ENCODE results near the gene CDK10.
A peak's percentile ranks its signal among the peaks of the same experiment; 100 is the strongest.

The CDK10 gene

DNA sequence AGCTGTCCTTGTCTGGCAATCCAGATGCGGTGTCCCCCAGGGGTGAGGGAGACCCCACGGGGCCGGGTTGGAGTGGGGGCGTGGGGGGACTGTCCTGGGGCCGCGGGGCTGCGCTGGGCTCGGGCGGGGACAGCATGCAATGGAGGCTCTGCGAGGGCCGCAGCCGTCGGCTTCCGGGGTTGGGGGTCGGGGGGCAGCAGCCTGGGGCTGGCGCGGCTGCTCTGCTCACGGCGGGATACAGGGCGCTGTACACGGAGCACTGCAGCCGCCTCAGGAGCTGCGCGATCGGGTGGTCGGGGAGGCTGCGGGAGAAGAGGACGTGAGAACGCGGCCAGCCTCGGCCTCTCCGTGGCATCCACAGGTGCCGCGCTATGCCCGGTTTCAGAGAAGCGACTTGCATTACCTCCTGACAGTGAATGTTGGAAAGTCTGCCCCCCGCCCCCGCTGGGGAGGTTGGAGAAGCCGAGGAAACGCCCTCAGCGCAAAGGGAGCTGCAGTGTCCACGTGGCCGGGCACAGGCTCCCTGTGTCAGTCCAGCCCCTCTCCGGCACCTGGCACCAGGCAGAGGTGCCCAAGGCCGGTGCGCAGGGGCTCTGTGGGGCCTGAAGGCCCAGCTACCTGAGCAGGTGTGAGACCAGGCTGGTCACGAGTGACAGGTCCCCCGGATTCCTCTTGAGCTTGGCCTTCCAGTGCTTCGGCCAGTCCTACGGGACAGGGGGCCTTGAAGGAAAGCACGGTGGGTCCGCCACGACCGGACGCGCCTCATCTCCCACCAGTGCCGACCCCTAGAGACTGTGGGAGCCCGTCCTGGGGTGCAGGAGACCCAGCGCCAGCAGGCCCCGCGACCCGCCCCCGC is 24.4 kb downstream of the CDK10 start:
- H3K4me3 ChIP-seq (ENCODE audit: low read depth, low read length): no peak overlapping the region

GRCh38 chr16:89711601-89712273 is 25.2 kb downstream of the CDK10 start:
- peak overlapping the region; percentile 80 for H3K4me3 ChIP-seq (ENCODE audit: low read depth, low read length)

DNA sequence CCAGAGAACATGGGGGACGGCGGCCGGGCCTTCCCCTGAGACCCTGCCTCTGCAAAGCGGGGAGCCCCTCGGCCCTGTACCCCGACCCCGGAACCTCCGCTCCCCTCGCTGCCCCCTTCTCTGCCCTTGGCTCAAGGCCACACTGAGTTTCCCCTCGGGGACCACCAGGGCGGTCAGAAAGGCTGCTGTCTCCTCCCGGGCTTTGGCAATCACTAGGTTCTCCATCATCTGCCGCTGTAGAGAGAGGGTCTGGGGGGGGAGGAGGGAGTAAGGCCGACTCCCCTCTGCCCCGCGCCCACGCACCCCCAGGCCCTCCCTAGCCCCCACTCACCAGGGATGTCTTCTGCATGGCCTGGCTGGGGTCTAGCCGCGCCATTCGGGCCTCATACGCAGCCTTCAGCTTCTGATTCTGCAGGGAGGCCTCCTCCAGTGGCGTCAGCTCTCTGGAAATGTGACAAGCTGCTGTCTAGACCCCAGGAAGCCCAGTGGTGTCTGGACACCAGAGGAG is 25.8 kb downstream of the CDK10 start:
- peak overlapping the region; percentile 80 for H3K4me3 ChIP-seq (ENCODE audit: low read depth, low read length)

- no peak overlapping the region for H3K4me3 ChIP-seq (ENCODE audit: low read depth, low read length)
Observed at GRCh38 chr16:89716493-89716892, 30.0 kb downstream of the CDK10 start.

DNA sequence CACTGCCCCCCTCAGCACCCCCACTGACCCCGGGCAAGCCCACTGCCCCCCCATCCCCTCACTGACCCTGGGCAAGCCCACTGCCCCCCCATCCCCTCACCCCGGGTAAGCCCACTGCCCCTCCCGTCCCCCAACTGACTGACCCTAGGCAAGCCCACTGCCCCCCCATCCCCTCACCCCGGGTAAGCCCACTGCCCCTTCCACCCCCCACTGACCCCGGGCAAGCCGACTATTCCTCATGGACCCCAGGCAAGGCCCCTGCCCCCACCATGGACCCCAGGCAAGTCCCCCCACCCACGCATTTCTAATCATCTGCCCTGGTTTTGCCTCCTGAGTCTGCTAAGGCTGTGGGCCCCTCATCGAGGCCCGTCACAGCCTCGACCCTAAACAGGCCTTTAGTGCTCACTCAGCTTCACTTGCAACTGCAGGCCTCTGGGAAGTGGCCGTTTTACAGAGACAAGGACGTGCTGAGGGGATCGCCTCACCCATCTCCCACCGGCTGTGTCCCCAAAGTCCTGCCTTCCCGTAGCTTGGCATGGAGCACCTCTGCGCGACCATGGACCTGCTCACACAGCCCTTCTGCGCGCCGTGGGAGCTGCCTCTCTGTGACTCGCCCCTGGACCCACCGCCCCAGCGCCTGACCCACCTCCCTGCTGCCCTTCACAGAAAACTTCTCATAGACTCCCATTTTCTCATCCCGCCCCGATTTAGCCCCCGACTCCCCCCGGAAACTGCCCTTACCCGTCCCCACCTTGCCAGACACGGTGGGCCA is 30.6 kb downstream of the CDK10 start:
- no peak overlapping the region for H3K4me3 ChIP-seq (ENCODE audit: low read depth, low read length)

DNA sequence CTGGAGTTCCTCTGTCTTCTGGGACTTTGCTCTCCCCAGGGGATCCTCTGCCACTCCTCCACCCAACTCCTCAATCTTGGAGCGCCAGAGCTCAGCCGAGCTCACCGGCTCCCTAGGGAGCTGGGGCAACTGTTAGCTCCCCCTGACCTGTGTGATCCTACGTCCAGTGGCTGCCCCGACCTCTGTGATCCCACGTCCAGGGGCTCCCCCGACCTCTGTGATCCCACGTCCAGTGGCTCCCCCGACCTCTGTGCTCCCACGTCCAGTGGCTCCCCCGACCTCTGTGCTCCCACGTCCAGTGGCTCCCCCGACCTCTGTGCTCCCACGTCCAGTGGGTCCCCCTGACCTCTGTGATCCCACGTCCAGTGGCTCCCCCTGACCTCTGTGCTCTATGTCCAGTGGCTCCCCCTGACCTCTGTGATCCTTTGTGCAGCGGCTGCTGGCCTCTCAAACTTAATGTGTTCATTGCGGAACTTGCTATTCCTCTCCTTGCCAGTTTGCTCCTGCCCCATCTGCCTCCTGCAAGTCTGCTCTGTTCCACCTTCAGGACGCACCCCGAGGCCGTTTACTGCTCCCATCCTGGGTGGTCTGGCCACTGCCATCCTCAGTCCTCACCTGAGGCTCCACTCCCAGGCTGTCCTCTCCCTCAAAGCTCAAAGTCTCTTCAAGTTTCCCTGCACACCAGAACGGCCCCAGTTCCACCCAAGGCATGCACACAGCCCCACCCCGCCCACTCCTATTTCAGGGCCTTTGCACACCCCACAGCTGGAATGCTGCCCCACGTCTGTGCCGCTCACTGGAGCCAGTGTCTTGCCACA is 31.4 kb downstream of the CDK10 start:
- H3K4me3 ChIP-seq (ENCODE audit: low read depth, low read length): no peak overlapping the region

GRCh38 chr16:89720551-89720812 is 34.0 kb downstream of the CDK10 start:
- peak overlapping the region; percentile 56 for H3K4me3 ChIP-seq (ENCODE audit: low read depth, low read length)

GRCh38 chr16:89720813-89721545 is 34.5 kb downstream of the CDK10 start, which contains the start of the genes VPS9D1 and ZNF276:
Gene VPS9D1 (minus strand): TSS chr16:89720898. CDS start chr16:89720861, 37 bp downstream.
Gene ZNF276 (plus strand): TSS chr16:89721537. CDS start chr16:89721641, 104 bp downstream.
- peak within 1 kb of the TSS; percentile 56 for H3K4me3 ChIP-seq (ENCODE audit: low read depth, low read length)

GRCh38 chr16:89721546-89722391 is 35.3 kb downstream of the CDK10 start:
- H3K4me3 ChIP-seq (ENCODE audit: low read depth, low read length): peak overlapping the region; percentile 42

GRCh38 chr16:89722392-89723278 is 36.1 kb downstream of the CDK10 start:
- peak overlapping the region; percentile 42 for H3K4me3 ChIP-seq (ENCODE audit: low read depth, low read length)

DNA sequence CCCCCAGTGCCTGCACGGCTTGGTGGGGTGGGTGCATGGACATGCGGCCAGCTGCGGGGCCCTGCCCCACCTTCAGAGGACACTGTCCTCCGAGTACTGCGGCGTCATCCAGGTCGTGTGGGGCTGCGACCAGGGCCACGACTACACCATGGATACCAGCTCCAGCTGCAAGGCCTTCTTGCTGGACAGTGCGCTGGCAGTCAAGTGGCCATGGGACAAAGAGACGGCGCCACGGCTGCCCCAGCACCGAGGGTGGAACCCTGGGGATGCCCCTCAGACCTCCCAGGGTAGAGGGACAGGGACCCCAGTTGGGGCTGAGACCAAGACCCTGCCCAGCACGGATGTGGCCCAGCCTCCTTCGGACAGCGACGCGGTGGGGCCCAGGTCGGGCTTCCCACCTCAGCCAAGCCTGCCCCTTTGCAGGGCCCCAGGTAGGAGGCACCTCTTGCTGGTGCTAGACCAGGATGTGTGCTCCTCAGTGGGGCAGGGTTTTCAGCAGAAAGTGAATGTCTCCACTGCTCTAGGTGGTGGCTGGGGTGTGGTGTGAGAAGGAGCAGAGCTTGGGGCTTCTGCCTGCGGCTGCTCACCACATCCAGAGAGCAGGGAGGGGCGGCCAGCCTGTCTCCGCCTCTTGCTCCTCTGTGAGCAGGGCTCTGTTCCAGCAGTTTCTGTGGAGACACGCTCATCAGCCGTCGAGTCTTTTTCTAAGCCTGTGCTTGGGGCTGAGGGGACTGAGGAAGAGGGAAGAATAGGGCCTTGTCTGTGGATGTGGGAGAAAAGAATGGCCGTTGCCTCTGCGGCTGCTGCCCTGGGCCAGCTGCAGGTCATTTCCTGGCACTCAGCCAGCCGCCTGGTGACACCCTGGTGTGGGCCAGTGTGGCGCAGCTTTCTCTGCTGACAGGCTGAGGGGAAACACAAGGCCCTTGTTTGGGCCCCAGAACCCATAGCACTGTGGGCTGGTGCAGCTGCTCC is 37.1 kb downstream of the CDK10 start:
- no peak overlapping the region for H3K4me3 ChIP-seq (ENCODE audit: low read depth, low read length)

DNA sequence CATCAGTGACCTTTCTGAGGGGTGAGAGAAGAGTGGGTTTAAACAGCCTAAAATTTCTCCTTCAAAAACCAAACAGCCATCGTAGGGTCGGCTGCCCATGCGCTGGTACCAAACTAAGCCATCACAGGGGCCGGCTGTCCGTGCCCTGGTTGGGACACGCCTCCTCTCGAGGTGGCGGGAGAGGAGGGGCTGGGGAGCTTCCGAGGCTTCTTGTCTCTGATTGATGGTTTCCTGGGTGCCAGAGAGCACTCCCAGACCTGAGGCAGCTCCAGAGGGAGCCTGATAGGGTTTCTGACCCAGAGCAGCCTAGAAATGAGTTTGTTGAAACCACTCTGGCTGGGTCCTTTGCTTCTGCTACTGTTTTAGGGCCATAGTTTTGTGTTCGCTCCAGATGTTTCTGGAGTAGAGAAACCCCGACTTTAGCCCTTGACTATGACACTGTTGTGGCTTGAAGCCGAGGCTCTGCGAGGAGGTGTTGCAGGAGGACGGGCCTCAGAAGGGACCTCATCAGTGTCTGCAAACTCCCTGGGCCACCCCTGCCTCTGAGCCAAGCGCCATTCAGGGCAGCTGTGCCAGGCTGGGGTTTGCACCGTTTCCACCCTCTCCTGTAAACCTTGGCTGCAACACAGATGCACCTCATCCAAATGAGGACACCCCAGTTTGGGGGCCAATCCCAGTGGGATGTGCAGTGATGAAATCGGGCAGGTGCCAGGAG is 41.1 kb downstream of the CDK10 start:
- no peak overlapping the region for H3K4me3 ChIP-seq (ENCODE audit: low read depth, low read length)

DNA sequence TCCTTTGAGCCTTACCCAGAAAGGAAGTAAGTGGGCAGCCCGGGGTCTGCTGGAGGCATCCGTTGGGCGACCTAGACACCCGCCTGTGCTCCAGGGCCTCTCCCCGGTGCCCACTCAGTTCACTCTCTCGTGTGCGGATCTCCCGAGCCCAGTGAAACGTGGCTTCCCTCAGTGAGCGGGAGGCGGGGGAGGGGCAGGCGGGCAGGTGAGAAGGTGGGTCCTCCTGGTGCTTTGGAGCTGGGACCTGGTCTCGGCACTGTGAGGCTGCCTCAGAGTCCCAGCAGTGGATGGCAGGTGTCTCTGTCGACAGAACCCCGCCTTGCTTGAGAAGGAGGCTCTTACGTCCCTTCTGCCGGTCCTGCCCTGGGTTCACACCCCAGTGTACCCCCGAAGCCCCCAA is 42.8 kb downstream of the CDK10 start:
- H3K4me3 ChIP-seq (ENCODE audit: low read depth, low read length): no peak overlapping the region

- H3K4me3 ChIP-seq (ENCODE audit: low read depth, low read length): no peak overlapping the region
Observed at GRCh38 chr16:89729863-89730593, 43.5 kb downstream of the CDK10 start.

- H3K4me3 ChIP-seq (ENCODE audit: low read depth, low read length): no peak overlapping the region
Observed at GRCh38 chr16:89730610-89731234, 44.2 kb downstream of the CDK10 start.
